ENCODE results near the gene CRYBA2. TPM values are rescaled to one million over a fixed set of nuclear protein-coding genes. Genes with fewer than 3 reads are reported as not detected.

The CRYBA2 gene
- total RNA-seq, 1 experiment from 2014 or later = 0.17 TPM

- no peak for DNase-seq (ENCODE audit: low read depth)
These were observed 6.0 kb upstream of the CRYBA2 start for GRCh38 chr2:218999021-218999880.

- no peak for DNase-seq (ENCODE audit: low read depth)
These were observed 5.3 kb upstream of the CRYBA2 start for GRCh38 chr2:218998414-218999002.

- DNase-seq (ENCODE audit: low read depth) = no peak
These were observed 4.5 kb upstream of the CRYBA2 start for GRCh38 chr2:218997731-218998130.

GRCh38 chr2:218996937-218997336 is 3.7 kb upstream of the CRYBA2 start:
- DNase-seq (ENCODE audit: low read depth) = no peak

GRCh38 chr2:218995972-218996711 is 2.9 kb upstream of the CRYBA2 start:
- peak; percentile 68 for DNase-seq (ENCODE audit: low read depth)

GRCh38 chr2:218995561-218995960 is 2.3 kb upstream of the CRYBA2 start:
- no peak for DNase-seq (ENCODE audit: low read depth)

GRCh38 chr2:218992703-218993344 is 398 bp downstream of the CRYBA2 start:
- DNase-seq (ENCODE audit: low read depth) = peak; percentile 8

- DNase-seq (ENCODE audit: low read depth) = no peak
These were observed 1.0 kb downstream of the CRYBA2 start for GRCh38 chr2:218992196-218992595.

- peak; percentile 40 for DNase-seq (ENCODE audit: low read depth)
These were observed 1.5 kb downstream of the CRYBA2 start for GRCh38 chr2:218991674-218992168.

- no peak for DNase-seq (ENCODE audit: low read depth)
These were observed 2.6 kb downstream of the CRYBA2 start for GRCh38 chr2:218990612-218991011.

- no peak for DNase-seq (ENCODE audit: low read depth)
These were observed 3.2 kb downstream of the CRYBA2 start for GRCh38 chr2:218990052-218990451.

- DNase-seq (ENCODE audit: low read depth) = no peak
These were observed 4.6 kb downstream of the CRYBA2 start for GRCh38 chr2:218988650-218989049.

- no peak for DNase-seq (ENCODE audit: low read depth)
These were observed 5.1 kb downstream of the CRYBA2 start for GRCh38 chr2:218988164-218988563.

- DNase-seq (ENCODE audit: low read depth) = no peak
These were observed 7.0 kb downstream of the CRYBA2 start for GRCh38 chr2:218986148-218986761.

GRCh38 chr2:218985325-218986091 is 7.7 kb downstream of the CRYBA2 start:
- DNase-seq (ENCODE audit: low read depth) = no peak

GRCh38 chr2:218985021-218985324 is 8.2 kb downstream of the CRYBA2 start, which contains the start of gene FEV:
Gene FEV (minus strand): TSS chr2:218985184. CDS start chr2:218985075, 109 bp downstream.
- DNase-seq (ENCODE audit: low read depth) = no peak

GRCh38 chr2:218984239-218985020 is 8.8 kb downstream of the CRYBA2 start:
- no peak for DNase-seq (ENCODE audit: low read depth)

GRCh38 chr2:218983934-218984238 is 9.3 kb downstream of the CRYBA2 start:
- no peak for DNase-seq (ENCODE audit: low read depth)

- DNase-seq (ENCODE audit: low read depth) = no peak
These were observed 9.8 kb downstream of the CRYBA2 start for GRCh38 chr2:218983263-218983933.
